GM21825 (cell line): ENCODE data around the gene DNM3.
A peak's percentile ranks its signal among the peaks of the same experiment; 100 is the strongest.

Source experiments
- ATAC-seq: cut with Tn5 transposase; IDR thresholded peaks from one replicate; pipeline ENCODE4 v1.9.1; 2021; ENCODE audit warnings: mild to moderate bottlenecking, moderate library complexity; ENCODE audit not compliant: unreplicated experiment

The DNM3 gene

DNA sequence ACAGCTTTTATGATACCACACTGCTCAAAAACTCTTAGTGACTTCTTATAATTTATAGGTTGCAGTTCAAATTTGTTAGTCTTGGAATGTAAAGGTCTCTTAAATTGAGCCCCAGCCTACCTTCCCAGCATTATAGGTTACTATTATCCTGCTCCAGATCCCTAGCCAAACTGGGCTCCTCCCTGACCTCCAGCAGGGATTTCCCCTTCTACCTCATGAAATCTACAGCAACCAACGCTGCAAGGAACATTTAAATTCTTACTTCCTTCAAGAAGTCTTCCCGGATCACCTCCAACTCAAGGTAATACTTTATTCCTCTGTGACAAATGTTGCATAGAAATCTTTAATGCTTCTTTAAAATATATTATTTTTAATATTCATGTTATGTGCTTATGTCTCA is 324.1 kb downstream of the DNM3 start:
- ATAC-seq = no peak

DNA sequence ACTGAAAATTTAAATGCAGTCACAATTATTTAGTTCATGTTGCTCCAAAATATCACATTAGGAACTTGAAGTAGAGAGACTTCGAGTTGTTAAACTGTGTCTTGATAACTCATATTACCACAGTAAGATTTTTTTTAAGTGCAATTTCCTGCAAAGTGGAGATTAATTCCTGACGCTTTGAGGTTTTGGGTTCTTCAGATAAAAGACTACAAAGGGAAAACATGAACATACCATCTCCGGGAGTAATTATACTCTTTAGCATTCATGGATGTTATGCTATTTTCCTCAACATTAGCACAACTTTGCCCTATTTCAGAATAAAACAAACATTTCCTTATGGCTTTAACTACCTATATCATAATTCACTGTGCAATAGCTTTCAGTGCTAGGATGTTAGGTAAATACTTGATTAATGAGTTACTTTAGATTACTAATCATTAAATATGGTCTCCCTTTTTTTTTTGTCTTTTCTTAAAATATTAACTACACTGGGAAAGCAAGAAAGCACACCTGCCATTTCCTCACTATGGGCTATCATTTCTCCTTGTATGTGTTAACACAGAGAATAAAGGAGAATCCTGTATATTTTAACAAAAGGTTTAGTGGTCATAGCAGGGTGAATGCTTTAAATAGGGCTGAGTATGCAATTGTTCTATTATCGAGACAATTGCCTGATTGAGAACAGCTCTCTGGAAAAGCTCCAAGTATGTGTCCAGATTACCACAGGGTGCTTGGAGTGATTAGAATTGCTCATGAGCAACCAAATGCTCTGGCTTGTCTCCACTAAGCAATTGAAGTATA is 326.7 kb downstream of the DNM3 start:
- no peak for ATAC-seq

- ATAC-seq = no peak
Measured at GRCh38 chr1:172168597-172168872, 327.2 kb downstream of the DNM3 start.

- ATAC-seq = no peak
Measured at GRCh38 chr1:172169836-172170235, 328.5 kb downstream of the DNM3 start.

GRCh38 chr1:172172352-172172831 is 331.1 kb downstream of the DNM3 start:
- no peak for ATAC-seq

GRCh38 chr1:172176206-172176605 is 334.9 kb downstream of the DNM3 start:
- ATAC-seq = no peak

GRCh38 chr1:172177849-172178248 is 336.6 kb downstream of the DNM3 start:
- no peak for ATAC-seq

DNA sequence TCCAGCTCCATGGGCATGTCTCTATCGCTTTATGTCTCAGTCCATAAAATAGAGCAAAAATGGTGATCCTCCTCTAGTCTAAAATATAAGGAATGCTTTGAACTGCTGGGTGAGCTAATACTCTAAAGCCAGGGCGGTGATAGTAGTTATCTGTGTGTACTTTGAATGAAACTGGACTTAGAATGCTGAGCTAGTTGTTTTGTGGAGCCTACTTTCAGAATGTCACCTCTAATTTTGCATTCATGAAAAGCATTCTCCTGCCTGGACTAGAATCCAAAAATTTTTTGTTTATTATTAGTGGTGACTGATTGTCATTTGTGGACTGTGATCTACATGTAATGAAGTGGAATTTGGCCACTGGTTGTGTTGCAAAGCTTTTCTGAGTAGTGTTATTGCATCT is 337.6 kb downstream of the DNM3 start:
- ATAC-seq = no peak

DNA sequence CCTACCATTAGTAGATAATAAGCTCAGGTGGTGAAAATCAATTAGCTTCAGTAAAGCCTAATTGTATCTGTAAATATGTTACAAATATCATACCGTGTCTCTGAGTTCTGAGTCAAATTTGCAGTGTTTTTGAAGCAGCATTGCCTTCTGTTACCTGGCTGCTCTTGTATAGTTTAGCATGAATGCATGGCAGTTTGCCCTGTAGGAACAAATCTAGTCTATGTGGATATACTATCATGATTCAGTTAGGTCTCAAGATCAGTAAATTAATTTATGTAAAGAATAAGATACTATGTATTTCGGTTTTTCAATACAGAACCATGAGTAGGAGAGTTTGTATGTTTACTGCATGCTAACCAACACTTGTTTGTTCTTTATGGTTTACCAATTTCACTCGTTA is 338.6 kb downstream of the DNM3 start:
- no peak for ATAC-seq

DNA sequence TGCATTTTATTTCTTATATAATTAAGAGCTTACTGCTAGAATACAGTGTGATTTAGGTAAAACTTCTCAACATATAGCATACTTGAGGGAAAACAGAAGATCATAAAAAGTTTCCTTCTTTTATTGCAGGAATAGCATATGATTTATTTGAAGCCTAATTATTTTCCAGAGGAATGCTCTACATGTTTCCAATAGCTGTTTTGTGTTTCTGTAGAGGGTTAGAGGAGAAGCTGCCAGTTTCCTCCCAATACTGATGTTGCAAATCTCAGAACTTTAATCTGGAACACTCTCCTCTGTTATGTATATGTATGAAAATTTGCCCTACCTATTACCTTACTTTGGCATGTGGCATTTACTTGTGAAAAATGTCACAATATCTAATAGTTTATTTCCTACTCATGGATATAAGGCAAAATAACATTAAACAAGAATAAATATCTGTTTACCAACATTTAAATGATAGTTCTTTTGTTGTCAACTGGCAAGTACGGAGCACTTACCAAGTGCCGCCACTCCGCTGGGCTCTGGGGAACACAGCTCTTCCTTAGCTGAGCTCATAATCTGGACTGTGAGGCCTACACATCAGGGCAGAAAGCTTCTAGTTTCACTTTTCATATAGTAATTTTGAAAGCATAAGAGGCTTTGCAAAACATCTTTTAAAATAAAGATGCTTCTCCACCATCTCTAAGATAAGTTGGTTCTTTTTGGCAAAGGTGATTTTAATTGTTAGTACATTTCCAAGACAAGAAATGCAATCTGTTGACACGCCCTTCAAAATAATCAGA is 339.4 kb downstream of the DNM3 start:
- peak; percentile 74 for ATAC-seq

DNA sequence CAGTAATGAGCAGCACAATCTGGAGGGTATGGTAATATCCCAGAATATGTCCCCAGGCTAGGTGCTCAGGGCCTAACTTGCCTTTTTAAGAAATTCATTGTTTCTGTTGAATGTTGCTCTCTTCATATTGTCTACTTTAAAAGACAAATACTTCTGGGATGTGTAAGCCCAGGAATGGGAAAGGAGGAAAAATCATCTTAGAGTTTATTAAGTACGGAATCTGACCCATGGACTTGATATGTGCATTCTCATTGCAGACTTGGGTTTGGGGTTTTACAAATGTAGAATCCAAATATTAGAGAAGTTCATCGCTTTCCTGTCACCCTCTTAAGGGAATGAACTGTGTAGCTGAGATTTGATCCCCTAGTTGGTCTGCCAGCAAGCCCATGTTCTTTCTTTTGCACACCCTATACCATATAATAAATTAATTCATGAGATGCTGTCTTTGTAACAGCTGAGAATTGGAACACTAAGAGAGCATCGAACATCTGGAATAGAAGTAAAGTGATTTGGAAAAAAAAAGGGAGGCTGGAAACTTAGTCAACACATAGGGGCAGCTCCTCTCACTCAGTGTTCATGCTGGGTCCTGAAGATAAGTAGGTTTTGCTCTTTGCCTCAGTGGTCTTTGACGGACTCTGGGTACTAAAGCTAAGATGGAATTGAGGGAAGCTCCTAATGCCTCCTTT is 343.4 kb downstream of the DNM3 start:
- ATAC-seq = no peak

DNA sequence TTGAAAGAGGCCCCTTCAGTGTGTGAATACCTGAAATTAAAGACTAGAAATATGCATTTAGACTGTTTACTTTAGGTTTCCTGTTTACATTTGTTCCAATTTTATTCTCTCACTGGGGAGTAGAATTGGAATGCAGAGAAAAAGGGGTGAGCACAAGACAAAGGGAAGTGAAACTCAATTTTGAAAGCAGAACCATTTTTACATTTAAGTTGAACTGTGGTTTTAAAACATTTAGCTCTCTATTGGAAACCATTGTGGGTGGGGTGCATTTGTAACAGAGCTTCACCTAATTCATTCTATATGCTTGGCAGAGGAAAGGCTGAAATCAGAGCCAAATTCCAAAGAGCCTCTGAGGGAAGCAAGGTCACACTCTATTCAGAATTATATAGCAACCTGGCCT is 343.9 kb downstream of the DNM3 start:
- peak; percentile 52 for ATAC-seq

DNA sequence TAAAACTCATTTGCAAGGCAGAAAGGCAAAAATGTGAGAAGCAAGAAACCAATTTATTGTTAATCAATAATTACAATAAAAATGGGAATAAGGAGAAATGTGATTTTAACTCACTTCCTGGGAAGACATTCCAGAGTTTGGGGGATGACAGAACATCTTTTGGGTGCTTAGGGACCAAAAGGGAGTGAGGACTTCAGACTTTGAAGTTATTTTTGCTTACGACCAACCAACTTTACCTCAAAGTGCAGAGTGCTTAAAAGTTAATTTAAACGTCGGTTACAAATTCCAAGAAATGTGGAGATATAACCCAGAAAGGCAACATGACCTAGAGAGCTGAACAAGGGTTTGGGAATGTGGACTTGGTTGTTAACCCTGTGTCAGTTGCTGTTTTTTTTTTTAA is 344.7 kb downstream of the DNM3 start:
- ATAC-seq = no peak

DNA sequence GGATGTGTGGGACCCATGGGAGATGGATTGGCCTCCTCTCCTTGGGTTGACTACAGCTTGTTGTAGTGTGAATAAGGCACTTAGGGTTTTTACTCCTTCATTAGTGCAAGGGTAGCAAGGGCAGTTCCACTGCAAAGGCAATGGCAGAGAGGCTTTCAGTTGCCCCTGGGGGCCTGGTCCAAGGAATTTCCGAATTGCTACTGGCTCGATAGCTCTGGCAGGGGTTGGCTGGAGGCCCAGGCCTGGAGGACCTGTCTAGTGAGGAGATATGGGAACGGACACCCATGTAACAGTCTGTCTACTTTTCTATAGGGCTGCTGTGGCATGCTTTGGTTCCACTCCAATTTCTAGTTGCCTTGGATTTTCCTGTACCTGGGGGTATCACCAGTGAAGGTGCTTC is 360.3 kb downstream of the DNM3 start:
- no peak for ATAC-seq

- ATAC-seq = no peak
Measured at GRCh38 chr1:172203135-172203823, 362.0 kb downstream of the DNM3 start.

DNA sequence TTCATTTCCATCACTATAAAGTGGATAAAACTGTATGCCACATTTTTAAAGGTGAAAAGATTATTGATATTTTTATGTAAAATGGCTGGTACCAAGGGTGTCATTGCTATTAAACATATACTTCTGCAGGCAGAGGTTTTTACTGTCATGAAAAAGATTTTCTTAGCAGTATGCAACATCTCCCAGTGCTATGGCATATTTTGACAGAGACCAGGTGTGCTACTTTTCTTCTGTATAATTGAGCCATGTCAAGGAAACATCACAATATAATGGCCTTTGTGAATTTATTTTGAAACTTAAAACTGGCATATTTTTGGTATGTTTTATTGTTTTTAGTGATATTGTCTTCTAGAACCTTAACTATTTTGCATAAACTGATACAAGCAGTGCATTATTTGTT is 362.6 kb downstream of the DNM3 start:
- no peak for ATAC-seq

GRCh38 chr1:172206256-172206655 is 365.0 kb downstream of the DNM3 start:
- no peak for ATAC-seq

GRCh38 chr1:172208635-172209034 is 367.3 kb downstream of the DNM3 start:
- no peak for ATAC-seq

GRCh38 chr1:172211221-172211620 is 369.9 kb downstream of the DNM3 start:
- ATAC-seq = no peak

DNA sequence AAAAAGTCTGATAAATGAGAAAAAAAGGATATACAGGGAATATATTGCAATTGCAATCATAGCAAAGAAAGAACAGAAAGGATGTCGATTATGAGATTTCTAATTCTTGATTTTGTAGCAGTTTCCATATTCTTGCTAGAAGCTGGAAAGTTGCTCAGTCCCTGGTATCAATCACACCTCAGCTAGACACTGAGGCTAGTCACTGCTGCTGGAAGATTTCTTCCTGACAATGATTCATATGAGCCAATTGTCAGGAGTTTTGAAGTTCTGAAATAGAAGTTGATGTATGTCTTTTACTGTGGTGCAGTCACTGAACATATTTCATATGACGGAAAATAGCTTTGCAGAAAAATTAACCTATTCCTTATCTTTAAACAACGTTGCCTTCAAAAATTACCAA is 370.8 kb downstream of the DNM3 start:
- no peak for ATAC-seq

DNA sequence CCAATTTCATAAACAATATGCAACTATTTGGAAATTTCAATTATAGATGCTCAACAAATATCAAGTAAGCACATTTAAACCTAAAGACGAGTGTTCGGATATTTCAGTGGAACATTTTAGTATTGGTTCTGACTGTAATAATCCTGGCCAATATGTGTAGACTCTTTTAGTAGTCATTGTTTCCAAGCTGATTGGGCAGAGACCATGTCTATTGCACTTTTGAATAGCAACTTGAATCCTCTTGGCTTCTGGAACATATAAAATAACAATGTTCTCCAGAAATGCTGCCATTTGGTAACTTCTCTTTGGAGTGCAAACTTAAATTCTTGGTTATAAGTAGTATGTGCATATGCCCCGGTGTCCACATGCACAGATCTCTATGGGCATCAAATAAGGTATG is 373.7 kb downstream of the DNM3 start:
- ATAC-seq = no peak
